Kidney (tissue), 14 donors: ENCODE data around the gene PPP1R14C. TPM values are rescaled to one million over a fixed set of nuclear protein-coding genes. Genes with fewer than 3 reads are reported as not detected.

Source experiments
- DNase-seq, 5 donors: peaks; one replicate each; pipeline ENCODE4 v3.0.0-alpha.2; 2013 to 2020
- FAIRE-seq: peaks from 2 replicates; lab custom pipeline; 2012; peaks lifted over from hg19 to GRCh38; lab: Jason Lieb, UNC
- H3K27ac ChIP-seq, 2 donors: one replicate each; pipeline ENCODE4 v1.7.0; 2013; ENCODE audit warnings: low read depth in 2 of 2, low read length in 2 of 2, inconsistent platforms in 1 of 2
- H3K27me3 ChIP-seq: one replicate; pipeline ENCODE4 v1.7.1; 2013; ENCODE audit warnings: low read length, inconsistent platforms; ENCODE audit not compliant: control insufficient read depth, insufficient read depth
- H3K36me3 ChIP-seq, 3 donors: one replicate each; pipeline versions ENCODE4 v1.7.0 to v1.7.1; 2013; ENCODE audit warnings: low read length in 3 of 3, control low read depth in 1 of 3, inconsistent platforms in 1 of 3; ENCODE audit not compliant: insufficient read depth in 3 of 3, control insufficient read depth in 2 of 3
- H3K4me1 ChIP-seq, 3 donors: one replicate each; pipeline versions ENCODE4 v1.7.0 to v1.7.1; 2013; ENCODE audit warnings: low read length in 3 of 3, inconsistent platforms in 1 of 3, low read depth in 1 of 3; ENCODE audit not compliant: control insufficient read depth in 2 of 3, insufficient read depth in 2 of 3
- H3K4me3 ChIP-seq, 3 donors: one replicate each; pipeline versions ENCODE4 v1.7.0 to v1.8.1; 2013; ENCODE audit warnings: low read length in 3 of 3, control low read depth in 1 of 3, inconsistent platforms in 1 of 3
- H3K9ac ChIP-seq, 3 donors: one replicate each; pipeline versions ENCODE4 v1.7.0 to v1.7.1; 2013; ENCODE audit warnings: low read length in 3 of 3, control low read depth in 1 of 3, inconsistent platforms in 1 of 3
- H3K9me3 ChIP-seq, 3 donors: one replicate each; pipeline versions ENCODE4 v1.7.0 to v1.7.1; 2013; ENCODE audit warnings: low read length in 3 of 3, control low read depth in 1 of 3, inconsistent platforms in 1 of 3; ENCODE audit not compliant: control insufficient read depth in 2 of 3, insufficient read depth in 1 of 3
- intact Hi-C: fragments of 100-400 bp; cut with DNase I; formaldehyde crosslinking; loops from one replicate; pipeline ENCODE4 v1.11.1; 2022
- polyA plus RNA-seq: library from polyadenylated mRNA; stranded (reverse); fragments of 350-450 nt; fragmentation: Illumina TruSeq; extraction: RNeasy Lipid Tissue Mini Kit (QIAGEN cat#74804); gene quantifications from one replicate; pipeline ENCODE4 v1.2.3, GENCODE V29; 2014; ENCODE audit warnings: low read depth, low replicate concordance; ENCODE audit not compliant: insufficient read depth
- total RNA-seq: library from RNA; stranded (reverse); fragmentation: NEBNext Ultra II Directional; extraction: Animal tissue kit (Norgen Biotek cat#: 25700); gene quantifications from one replicate; pipeline ENCODE4 v1.2.1, GENCODE V29; 2021
- TF ChIP-seq, protein P1 (sequence below): IDR thresholded peaks from 3 replicates; pipeline ENCODE4 v1.5.1; 2012; ENCODE audit warnings: mild to moderate bottlenecking, moderate library complexity, borderline replicate concordance; ENCODE audit not compliant: insufficient read depth; ENCODE audit errors: extremely low read depth
- donor health status: control.
- donor health status: control.
- donor health status: control.
- donor health status: control.
- donor health status: control.
- donor health status: DM: yes; HTN: yes; CAD: no.
- donor health status: Normal renal cell carcinoma (clear cell type).

PPP1R14C gene
- total and polyA plus RNA-seq, 2 donors from 2014 or later = 6.5 to 15.8 TPM

DNA sequence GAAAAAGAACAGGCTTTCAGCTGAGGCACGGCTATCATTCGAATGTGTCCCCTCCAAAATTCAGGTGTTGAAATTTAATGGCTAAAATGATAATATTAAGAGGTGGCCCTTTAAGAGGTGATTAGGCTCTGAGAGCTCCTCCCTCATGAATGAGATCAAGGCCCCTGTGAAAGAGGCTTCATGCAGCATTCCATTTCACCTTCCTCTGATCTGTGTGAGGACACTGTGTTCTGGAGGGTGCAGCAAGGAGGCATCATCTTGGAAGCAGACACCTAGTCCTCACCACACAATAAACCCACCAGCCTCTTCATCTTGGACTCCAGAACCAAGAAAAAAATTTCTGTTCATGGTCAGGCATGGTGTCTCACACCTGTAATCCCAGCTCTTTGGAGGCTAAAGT, 56.4 kb downstream of the PPP1R14C start:
- Histone ChIP-seq H3K27ac (no peak overlapping the region), H3K36me3 (no peaks in the 10 kb centered on the region), H3K4me3 (no peak overlapping the region), H3K9ac (no peak overlapping the region), H3K27me3 (no peaks in the 10 kb centered on the region), H3K4me1 (peaks cover 5 to 30% (median 17%) of the 10 kb centered on the region in 3 donors), H3K9me3 (no peaks in the 10 kb centered on the region)
- TF ChIP-seq, protein P1, sequence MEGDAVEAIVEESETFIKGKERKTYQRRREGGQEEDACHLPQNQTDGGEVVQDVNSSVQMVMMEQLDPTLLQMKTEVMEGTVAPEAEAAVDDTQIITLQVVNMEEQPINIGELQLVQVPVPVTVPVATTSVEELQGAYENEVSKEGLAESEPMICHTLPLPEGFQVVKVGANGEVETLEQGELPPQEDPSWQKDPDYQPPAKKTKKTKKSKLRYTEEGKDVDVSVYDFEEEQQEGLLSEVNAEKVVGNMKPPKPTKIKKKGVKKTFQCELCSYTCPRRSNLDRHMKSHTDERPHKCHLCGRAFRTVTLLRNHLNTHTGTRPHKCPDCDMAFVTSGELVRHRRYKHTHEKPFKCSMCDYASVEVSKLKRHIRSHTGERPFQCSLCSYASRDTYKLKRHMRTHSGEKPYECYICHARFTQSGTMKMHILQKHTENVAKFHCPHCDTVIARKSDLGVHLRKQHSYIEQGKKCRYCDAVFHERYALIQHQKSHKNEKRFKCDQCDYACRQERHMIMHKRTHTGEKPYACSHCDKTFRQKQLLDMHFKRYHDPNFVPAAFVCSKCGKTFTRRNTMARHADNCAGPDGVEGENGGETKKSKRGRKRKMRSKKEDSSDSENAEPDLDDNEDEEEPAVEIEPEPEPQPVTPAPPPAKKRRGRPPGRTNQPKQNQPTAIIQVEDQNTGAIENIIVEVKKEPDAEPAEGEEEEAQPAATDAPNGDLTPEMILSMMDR = no peak
- no peak for DNase-seq
- no peak for FAIRE-seq
- intact Hi-C loops = no loop called here

GRCh38 chr6:150200428-150201100, 57.7 kb downstream of the PPP1R14C start:
- H3K27ac ChIP-seq = no peak overlapping the region
- H3K9ac ChIP-seq = no peak overlapping the region
- peaks cover 5 to 29% (median 17%) of the 10 kb centered on the region in 3 donors for H3K4me1 ChIP-seq
- no peak for FAIRE-seq
- no peaks in the 10 kb centered on the region for H3K27me3 ChIP-seq
- TF ChIP-seq, protein P1 = no peak
- no peak for DNase-seq
- H3K4me3 ChIP-seq = no peak overlapping the region
- no peaks in the 10 kb centered on the region for H3K36me3 ChIP-seq
- intact Hi-C loops = no loop called here
- no peaks in the 10 kb centered on the region for H3K9me3 ChIP-seq

GRCh38 chr6:150201285-150201684, 58.4 kb downstream of the PPP1R14C start:
- Histone ChIP-seq H3K27me3 (no peaks in the 10 kb centered on the region), H3K27ac (no peak overlapping the region), H3K9ac (no peak overlapping the region), H3K9me3 (no peaks in the 10 kb centered on the region), H3K4me3 (no peak overlapping the region), H3K4me1 (peaks cover 5 to 21% (median 12%) of the 10 kb centered on the region in 3 donors), H3K36me3 (no peaks in the 10 kb centered on the region)
- TF ChIP-seq, protein P1 = no peak
- intact Hi-C loops = no loop called here
- FAIRE-seq = no peak
- DNase-seq = no peak
